Measurements from ENCODE around the gene REXO1.

The REXO1 gene

DNA sequence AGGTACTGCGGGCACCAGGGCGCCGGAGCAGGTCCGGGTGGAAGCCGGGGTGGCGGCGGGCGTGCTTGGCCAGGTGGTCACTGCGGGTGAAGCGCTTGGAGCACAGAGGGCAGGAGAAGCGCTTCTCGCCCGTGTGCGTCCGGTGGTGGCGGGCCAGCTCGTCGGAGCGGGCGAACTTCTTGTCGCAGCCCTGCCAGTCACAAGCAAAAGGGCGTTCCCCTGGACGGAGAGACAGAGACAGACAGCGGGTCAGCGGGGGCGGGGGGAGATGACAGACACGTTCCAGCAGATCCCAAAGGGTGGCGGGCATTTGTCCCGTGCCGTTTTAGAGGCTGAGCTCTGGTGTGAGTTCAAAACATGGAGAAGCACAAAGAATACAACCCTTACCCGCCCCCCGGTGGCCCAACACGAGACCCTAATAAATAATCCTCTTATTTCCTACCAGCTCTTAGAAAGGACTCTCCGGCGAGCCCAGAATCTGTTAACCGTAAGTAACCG lies 6.3 kb upstream of the REXO1 start:
- TF ChIP-seq, protein P1, sequence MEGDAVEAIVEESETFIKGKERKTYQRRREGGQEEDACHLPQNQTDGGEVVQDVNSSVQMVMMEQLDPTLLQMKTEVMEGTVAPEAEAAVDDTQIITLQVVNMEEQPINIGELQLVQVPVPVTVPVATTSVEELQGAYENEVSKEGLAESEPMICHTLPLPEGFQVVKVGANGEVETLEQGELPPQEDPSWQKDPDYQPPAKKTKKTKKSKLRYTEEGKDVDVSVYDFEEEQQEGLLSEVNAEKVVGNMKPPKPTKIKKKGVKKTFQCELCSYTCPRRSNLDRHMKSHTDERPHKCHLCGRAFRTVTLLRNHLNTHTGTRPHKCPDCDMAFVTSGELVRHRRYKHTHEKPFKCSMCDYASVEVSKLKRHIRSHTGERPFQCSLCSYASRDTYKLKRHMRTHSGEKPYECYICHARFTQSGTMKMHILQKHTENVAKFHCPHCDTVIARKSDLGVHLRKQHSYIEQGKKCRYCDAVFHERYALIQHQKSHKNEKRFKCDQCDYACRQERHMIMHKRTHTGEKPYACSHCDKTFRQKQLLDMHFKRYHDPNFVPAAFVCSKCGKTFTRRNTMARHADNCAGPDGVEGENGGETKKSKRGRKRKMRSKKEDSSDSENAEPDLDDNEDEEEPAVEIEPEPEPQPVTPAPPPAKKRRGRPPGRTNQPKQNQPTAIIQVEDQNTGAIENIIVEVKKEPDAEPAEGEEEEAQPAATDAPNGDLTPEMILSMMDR (IDR thresholded peaks at IDR 0.05; ENCODE audit: insufficient read depth, low read depth, low read length, missing control alignments) = no peak
- H3K4me3 ChIP-seq (ENCODE audit: low read length) = peak overlapping the region; percentile 35
- no peak for DNase-seq (ENCODE audit: low read depth)

DNA sequence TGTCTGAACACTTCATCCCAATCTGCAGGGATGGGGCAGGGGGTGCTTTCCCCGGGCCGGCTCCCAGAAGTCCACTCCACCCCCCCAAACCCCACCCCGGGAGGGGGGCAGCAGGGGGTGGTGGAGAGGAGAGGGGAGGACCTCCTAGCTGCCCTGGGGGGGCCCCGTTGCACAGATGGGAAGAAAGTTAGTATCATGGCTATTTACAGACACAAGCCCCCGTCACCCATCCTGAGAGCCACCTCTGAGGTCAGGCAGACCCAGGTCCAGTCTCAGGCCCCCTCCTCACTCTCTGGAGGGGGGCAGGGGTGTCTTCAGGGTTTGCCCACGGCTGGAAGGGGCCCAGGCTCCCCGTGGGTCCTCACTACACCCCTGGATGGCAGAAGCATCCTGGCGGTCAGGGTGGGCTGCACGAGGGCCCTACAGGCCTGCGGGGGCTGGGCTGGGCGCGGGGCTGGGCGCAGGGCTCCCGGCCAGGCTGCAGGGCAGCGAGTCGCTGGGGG lies 5.8 kb upstream of the REXO1 start:
- TF ChIP-seq, protein P1 (IDR thresholded peaks at IDR 0.05; ENCODE audit: insufficient read depth, low read depth, low read length, missing control alignments) = no peak
- H3K4me3 ChIP-seq (ENCODE audit: low read length) = no peak overlapping the region
- no peak for DNase-seq (ENCODE audit: low read depth)

DNA sequence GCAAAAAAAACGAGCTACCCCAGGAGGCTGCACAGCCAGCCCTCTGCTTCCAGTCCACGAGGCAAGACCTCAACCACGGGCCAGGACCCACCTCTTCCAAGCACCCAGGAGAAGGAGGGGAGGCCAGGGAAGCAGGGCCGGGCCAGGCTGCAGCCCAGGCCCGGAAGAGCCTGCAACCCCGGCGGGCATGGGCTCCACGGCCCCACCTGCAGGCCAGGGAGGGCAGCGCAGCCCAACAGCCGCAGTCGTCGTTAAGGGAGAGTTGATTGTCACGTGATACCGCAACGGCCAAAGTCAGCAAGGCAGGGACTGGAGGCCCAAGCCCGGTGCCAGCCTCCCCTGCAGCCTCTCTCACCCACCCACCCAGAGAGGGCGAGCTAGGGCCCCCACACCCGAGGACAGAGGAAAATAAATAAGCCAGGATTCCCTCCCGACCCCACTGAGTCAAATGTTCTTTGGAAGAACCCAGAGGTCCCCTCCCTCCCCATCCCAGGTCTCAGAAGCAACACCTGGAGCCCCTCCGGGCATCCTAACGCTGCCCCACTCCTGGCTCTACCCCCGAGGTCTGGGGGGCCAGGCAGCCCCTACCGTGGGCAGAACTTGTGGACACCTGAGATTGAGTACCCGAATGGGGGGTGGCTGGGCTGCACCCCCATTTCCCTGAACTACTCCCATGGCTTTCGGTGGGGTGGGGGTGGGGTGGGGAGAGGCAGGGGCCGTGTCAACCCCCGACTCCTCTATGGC lies 5.2 kb upstream of the REXO1 start:
- no peak overlapping the region for H3K4me3 ChIP-seq (ENCODE audit: low read length)
- peak; percentile 85 for DNase-seq (ENCODE audit: low read depth)
- TF ChIP-seq, protein P1 (IDR thresholded peaks at IDR 0.05; ENCODE audit: insufficient read depth, low read depth, low read length, missing control alignments) = peak; percentile 83

DNA sequence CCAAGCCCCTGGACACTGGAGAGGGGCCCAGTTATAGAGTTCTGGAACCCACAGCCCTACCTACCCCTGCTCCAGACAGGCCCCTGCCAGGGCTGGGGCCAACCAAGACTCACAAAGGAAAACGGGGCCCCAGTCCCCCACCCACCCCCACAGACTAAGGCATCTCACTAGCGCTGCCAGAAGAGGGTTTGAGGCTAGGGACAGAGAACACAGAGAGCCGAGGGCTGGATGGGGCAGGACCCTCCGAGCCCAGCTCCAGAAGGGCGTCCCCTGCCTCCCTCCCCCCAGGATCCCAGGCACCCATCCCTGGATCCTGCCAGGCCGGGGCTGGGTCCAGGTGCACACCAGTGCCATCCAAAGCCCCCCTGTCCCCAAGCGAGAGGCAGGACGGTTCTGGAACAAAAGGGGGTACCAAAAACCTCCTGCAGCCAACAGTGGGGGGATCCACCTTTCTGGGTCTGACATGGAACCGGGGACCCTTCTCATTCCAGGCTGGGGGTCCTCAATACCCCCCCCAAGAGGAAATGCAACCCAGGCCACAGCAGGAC lies 4.4 kb upstream of the REXO1 start:
- TF ChIP-seq, protein P1 (IDR thresholded peaks at IDR 0.05; ENCODE audit: insufficient read depth, low read depth, low read length, missing control alignments) = no peak
- H3K4me3 ChIP-seq (ENCODE audit: low read length) = no peak overlapping the region
- DNase-seq (ENCODE audit: low read depth) = no peak

DNA sequence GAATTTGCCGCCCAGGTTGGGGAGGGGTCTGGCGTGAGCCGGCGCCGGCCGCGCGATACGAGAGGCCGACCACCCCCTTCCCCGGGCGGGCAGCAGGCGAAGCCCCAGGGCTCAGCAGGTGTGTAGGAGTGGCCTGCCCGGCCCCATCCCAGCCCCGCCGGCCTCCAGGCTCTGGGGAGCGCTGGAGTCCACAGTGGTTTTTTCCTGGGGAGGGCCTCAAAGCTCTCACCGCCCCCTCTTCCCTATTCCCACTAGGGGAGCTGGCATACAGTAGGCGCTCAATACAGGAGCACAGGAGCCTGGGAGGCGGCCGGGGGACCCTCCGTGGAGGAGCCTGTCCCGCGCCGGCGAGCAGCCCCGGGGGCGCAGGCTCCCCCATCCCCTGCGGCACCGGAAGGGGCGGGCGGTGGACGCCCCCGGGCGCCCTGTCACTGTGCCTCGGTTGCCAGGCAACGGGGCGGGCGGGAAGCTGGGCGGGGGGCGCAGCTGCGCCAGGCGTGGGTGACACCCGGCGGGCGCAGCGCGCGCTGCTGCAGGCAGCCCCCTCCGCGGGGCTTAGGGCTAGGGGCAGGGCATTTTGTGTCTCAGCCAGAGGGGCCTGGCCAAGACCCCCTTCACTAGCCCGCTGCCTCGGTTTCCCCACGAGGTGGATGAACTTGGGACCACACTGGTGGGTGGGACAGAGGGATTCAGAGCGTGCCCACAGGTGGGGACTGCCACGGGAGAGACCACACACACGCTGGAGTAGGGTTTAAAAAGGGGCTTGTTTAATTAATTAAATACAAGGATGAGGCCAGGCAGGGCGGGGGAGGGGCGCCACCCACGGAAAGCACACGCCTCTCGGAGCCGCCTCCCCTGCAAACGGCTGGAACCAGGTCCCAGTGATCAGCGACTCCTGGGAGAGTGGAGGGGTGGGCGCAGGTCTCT lies 3.6 kb upstream of the REXO1 start:
- H3K4me3 ChIP-seq (ENCODE audit: low read length) = no peak overlapping the region
- no peak for DNase-seq (ENCODE audit: low read depth)
- TF ChIP-seq, protein P1 (IDR thresholded peaks at IDR 0.05; ENCODE audit: insufficient read depth, low read depth, low read length, missing control alignments) = no peak

DNA sequence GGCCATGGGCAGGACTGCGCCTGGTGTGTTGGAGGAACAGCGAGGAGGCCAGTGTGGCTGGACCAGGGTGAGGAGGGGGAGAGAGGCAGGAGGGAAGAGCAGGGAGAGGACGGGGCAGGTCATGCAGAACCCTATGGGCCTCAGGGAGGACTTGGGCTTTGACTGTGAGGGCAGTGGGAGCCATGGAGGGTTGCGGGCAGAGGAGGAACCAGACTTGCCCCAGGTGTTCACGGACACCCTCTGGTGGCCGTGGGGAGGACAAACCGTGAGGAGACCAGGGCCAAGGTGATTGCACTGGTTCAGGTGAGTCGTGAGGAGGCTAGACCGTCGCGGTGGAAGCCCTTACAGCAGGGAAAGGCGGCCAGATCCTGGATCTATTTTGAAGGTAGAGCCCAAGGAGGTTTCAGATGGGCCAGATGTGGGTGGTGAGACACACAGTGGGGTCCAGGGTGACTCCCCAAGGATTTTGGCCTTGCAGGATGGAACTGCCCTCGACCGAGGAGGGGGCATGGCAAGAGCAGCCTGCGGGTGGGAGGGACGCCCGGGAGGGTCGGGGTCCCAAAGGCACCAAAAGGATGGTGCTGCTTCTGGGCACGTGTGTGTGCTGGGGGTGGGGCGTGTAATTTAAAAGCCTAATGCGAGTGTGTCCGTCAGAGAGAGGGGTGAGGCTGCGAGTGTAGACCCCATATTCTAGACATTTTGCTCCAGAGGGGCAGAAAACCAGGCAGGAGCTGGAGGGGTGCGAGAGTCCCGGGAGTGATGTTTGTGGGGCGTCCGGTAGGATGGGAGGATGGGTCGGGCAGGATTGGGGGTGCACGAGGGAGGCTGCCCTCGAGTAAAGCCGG lies 2.7 kb upstream of the REXO1 start:
- H3K4me3 ChIP-seq (ENCODE audit: low read length) = no peak overlapping the region
- TF ChIP-seq, protein P1 (IDR thresholded peaks at IDR 0.05; ENCODE audit: insufficient read depth, low read depth, low read length, missing control alignments) = peak; percentile 27
- DNase-seq (ENCODE audit: low read depth) = no peak

Data from epithelial cell of esophagus (primary cell).